LNCaP clone FGC (cell line): ENCODE data around the gene BLTP3A.

Experiments
- DNase-seq: peaks from one replicate; pipeline ENCODE4 v3.0.0-alpha.2; 2011; ENCODE audit warnings: low read depth
- H3K4me3 ChIP-seq: 2 replicates; pipeline ENCODE4 v1.5.1; 2011; ENCODE audit warnings: mild to moderate bottlenecking, low read depth, low read length, control low read depth
- TF ChIP-seq, protein P1 (sequence below): IDR thresholded peaks from 2 replicates; pipeline ENCODE4 v1.5.1; 2012; ENCODE audit warnings: mild to moderate bottlenecking; ENCODE audit not compliant: control insufficient read depth, insufficient read depth; ENCODE audit errors: extremely low read depth

Gene BLTP3A

DNA sequence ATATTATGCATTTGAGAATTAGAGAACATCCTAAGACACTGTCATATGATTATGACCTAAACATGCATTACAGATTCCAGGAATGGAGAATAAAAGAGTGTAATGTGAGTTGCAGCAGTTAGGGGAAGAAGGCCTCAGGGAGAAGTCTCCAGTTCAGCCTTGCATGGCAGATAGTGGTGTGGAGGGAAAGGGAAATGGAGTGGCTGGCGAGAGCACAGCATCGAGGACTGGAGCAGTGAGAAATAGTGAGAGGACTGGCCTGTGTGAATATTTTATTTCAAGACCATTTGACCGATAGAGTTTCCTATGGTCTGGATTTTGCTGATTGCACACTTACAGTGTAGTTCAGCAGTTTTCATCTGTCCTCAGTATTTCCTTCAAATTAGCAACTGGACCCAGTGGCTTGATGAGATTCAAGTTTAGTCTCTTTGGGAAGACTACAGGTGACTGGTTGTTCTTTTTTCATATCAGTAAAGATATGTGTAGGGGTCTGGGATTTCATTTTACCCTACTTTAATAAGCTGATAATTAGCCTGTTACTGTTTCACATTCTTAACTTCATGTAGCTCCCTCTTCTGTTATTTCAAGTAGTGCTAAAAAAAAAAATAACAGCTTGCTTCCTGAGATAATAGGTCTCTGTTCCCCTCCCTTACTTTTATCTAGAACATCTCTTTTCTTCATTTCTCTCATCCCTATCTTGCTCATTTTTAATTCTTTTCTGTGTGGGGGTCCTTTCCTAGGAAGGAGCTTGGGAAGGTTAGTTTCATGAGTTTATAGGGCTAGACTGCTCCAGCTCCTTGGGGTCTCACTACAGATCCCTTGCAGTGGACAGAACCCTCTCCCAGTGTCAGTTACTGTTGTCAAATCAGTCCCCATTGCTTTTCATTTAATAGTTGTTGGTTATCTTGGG, 27.9 kb downstream of the BLTP3A start:
- no peak overlapping the region for H3K4me3 ChIP-seq
- DNase-seq: no peak
- TF ChIP-seq, protein P1, sequence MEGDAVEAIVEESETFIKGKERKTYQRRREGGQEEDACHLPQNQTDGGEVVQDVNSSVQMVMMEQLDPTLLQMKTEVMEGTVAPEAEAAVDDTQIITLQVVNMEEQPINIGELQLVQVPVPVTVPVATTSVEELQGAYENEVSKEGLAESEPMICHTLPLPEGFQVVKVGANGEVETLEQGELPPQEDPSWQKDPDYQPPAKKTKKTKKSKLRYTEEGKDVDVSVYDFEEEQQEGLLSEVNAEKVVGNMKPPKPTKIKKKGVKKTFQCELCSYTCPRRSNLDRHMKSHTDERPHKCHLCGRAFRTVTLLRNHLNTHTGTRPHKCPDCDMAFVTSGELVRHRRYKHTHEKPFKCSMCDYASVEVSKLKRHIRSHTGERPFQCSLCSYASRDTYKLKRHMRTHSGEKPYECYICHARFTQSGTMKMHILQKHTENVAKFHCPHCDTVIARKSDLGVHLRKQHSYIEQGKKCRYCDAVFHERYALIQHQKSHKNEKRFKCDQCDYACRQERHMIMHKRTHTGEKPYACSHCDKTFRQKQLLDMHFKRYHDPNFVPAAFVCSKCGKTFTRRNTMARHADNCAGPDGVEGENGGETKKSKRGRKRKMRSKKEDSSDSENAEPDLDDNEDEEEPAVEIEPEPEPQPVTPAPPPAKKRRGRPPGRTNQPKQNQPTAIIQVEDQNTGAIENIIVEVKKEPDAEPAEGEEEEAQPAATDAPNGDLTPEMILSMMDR: no peak

DNA sequence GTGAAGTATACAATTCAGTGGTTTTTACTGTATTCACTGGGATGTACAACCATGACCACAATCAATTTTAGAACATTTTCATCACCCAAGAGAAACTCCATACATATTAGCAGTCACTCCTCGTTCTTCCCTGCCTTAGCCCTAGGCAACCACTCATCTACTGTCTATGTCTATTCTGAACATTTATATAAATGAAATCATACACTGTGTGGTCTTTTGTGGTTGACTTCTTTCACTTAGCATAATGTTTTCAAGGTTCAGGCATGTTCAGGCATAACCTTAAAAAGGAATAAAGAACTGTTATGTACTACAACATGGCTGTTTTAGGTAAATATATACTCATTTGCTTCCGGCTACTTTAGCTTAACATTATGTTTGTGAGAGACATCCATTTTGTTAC, 37.3 kb downstream of the BLTP3A start:
- no peak overlapping the region for H3K4me3 ChIP-seq
- TF ChIP-seq, protein P1: no peak
- DNase-seq: no peak

DNA sequence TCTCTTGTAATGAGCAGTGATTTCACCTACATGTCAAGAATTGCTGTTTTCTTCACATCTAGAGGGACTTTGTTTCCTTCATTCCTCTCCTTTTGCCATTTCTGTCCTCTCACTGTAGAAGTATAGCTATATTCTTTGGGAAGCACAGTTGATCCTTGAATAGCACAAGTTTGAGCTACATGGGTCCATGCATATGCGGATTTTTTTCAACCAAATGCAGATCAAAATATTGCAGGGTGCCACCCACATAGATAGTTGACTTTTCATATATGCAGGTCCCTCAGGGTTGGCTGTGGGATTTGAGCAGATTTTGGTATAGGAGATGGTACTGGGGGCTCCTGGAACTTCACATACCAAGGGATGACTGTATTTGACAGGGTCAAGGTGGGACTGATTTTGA, 41.1 kb downstream of the BLTP3A start:
- TF ChIP-seq, protein P1: no peak
- no peak for DNase-seq
- H3K4me3 ChIP-seq: no peak overlapping the region

DNA sequence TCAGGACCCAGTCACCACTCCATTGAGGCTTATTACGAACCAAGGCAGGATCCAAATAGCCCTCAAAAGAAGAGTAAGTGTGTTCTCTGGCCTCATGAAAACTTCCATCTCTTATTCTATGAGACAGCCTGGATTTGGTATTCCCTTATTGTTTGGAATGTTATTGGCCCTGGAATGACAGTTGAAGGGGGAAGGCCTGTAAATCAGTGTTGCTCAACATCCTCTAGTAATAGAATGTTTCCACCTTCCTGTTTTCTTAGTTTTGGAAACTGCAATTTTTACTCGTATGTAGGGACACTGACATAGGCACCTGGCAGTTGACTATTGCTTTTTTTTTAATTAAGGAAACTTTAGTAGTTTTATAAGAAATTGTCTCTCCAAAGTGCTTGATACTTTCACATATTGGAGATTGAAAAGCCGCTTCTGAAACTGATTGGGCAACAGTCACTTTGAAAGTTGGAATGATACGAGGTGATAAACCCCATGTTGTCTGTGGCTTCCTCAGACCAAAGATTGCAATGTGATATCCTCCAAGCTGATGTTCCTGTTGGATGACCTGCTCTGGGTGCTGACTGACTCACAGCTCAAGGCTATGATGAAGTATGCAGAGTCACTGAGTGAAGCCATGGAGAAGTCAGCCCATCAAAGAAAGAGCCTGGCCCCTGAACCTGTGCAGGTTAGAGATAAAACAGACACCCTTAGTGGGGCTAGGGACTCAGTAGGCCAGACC, 43.1 kb downstream of the BLTP3A start:
- H3K4me3 ChIP-seq: no peak overlapping the region
- TF ChIP-seq, protein P1: no peak
- no peak for DNase-seq

DNA sequence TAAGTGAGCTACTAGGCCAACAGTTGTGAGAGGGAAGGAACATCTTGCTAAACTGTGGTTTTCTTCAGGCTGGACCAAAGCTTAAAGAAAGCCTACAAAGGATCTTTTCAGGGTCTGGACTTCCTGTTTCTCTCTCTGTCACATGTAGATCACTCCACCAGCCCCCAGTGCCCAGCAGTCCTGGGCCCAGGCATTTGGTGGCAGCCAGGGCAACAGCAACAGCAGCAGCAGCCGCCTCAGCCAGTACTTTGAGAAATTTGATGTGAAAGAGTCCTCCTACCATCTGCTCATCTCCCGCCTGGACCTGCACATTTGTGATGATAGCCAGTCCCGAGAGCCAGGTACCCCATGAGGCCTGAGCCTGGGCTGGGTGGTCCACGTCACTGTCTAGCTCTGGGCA, 44.1 kb downstream of the BLTP3A start:
- no peak overlapping the region for H3K4me3 ChIP-seq
- no peak for DNase-seq
- TF ChIP-seq, protein P1: no peak

DNA sequence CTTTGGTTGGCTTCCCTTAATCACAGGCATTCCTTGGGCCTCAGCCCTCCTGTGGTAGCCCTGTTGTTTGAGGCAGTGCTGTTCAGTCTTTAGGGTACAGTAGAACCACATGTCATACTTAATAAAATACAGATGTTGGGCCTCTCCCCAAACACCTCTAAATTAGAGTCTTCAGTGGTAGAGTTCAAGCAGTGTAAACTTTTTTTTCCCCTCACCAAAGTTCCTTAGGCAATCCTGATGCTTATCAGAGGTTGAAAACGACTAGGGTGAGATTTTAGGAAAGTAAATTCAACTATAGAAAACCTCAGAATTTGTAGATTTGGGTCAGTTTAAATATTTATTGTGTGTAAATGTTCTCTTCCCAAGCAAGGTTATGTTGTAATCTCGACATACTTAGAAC, 44.6 kb downstream of the BLTP3A start:
- no peak for DNase-seq
- TF ChIP-seq, protein P1: no peak
- no peak overlapping the region for H3K4me3 ChIP-seq
